Breast epithelium (tissue), 3 donors: ENCODE results near the gene CBS.
"Not testable (repeated sequence)": the region's sequence is repeated elsewhere in the genome, so short reads cannot be mapped to it uniquely, and the experiment has no call there.

Source experiments
- POLR2A ChIP-seq: fragments of 450-650 bp; IDR thresholded peaks from one replicate; pipeline ENCODE4 v1.6.1; 2016; ENCODE audit warnings: antibody characterized with exemption, mild to moderate bottlenecking, moderate library complexity
- POLR2AphosphoS5 ChIP-seq, 3 donors: sonication (generic); formaldehyde crosslinking; IDR thresholded peaks; one replicate each; pipeline ENCODE4 v1.6.1; 2017; ENCODE audit warnings: antibody characterized with exemption in 3 of 3
- TF ChIP-seq, protein P1 (sequence below), 3 donors: fragments of 450-650 bp; IDR thresholded peaks; one replicate each; pipeline ENCODE4 v1.5.1; 2016 to 2017; ENCODE audit warnings: antibody characterized with exemption in 3 of 3, mild to moderate bottlenecking in 3 of 3, moderate library complexity in 3 of 3

DNA sequence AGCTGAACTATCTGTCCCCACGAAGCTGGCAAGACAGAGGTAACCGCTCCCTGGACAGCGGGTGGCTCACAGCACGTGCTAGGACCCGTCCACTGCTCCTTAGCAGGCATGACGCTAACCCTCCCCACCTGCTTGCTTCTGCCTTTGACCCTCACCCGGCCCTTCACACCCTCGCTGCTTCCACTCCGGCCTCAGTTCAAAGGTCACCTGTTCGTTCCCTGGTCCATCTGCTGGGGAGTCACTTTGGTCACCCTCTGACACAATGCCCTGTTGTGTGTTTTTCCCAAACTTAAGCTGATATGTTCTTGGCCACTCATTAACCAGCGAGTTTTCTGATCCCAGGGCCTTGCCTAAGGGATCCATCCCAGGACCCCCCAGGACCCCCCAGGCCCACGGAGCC lies 7.6 kb downstream of the CBS start:
- TF ChIP-seq, protein P1, sequence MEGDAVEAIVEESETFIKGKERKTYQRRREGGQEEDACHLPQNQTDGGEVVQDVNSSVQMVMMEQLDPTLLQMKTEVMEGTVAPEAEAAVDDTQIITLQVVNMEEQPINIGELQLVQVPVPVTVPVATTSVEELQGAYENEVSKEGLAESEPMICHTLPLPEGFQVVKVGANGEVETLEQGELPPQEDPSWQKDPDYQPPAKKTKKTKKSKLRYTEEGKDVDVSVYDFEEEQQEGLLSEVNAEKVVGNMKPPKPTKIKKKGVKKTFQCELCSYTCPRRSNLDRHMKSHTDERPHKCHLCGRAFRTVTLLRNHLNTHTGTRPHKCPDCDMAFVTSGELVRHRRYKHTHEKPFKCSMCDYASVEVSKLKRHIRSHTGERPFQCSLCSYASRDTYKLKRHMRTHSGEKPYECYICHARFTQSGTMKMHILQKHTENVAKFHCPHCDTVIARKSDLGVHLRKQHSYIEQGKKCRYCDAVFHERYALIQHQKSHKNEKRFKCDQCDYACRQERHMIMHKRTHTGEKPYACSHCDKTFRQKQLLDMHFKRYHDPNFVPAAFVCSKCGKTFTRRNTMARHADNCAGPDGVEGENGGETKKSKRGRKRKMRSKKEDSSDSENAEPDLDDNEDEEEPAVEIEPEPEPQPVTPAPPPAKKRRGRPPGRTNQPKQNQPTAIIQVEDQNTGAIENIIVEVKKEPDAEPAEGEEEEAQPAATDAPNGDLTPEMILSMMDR (IDR thresholded peaks at IDR 0.05) = not testable (repeated sequence)
- not testable (repeated sequence) for TF ChIP-seq POLR2A; POLR2AphosphoS5 (IDR thresholded peaks at IDR 0.05)
